GM18526 (cell line): ENCODE measurements around the gene HACD1.
A peak's percentile ranks its signal among the peaks of the same experiment; 100 is the strongest.

Source experiments
- POLR2A ChIP-seq: IDR thresholded peaks from 3 replicates; pipeline ENCODE4 v1.6.1; 2011; ENCODE audit not compliant: insufficient read length; ENCODE audit errors: extremely low read depth

The HACD1 gene, protein sequence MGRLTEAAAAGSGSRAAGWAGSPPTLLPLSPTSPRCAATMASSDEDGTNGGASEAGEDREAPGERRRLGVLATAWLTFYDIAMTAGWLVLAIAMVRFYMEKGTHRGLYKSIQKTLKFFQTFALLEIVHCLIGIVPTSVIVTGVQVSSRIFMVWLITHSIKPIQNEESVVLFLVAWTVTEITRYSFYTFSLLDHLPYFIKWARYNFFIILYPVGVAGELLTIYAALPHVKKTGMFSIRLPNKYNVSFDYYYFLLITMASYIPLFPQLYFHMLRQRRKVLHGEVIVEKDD

DNA sequence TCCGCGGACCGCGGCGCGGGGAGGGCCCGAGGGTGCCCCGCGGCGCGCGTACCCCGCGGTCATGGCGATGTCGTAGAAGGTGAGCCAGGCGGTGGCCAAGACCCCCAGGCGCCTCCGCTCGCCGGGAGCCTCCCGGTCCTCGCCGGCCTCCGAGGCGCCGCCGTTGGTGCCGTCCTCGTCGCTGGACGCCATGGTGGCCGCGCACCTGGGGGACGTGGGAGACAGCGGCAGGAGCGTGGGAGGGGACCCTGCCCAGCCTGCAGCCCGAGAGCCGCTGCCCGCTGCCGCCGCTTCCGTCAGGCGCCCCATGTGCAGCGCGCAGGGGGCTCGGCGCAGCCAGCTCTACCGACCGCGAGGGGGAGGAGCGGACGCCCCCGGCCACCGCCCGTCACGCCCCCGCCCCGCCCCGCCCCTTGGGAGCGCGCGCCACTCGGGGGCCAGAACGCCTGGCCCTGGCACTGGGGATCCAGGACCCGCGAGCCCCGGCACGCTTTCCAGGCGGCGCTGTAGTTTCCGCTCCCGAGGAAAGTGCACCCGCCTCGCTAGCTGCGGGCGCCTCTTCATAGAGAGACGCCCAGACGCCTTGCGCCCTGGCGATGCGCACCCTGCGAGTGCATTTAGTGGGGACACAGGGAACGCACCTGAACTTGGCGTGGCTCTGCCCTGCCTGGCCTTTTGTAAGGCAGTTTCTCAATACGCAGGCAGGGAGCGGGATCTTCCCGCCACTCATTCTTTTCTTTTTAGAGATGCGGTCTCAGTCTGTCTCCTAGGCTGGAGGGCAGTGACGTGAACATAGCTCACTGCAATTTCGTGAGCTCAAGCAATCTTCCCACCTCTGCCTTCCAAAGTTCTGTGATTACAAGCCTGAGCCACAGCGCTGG lies at the start of gene HACD1:
Gene HACD1, minus strand, starts transcription at position 344 of the 881 bp plus-strand sequence. Its CDS starts 35 bp downstream, at position 309.
- peak; percentile 32 for TF ChIP-seq POLR2A

DNA sequence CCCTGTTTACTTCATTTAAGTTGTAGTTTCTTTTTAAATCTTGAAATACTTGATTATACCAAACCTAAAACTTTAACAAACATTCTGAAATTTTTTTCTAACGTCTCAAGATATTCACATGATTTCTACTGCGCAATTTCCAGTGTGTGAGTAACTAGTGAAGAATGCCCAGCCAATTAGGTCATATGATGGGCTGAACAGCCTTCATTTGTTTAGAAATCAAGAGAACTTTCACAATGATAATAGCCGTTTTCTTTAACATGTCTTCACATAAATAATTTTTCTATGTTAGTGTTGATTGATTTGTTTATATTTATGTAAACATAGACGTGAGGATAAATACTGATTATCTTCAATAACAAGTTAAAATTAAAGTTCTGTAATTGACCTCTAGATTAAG lies 48.6 kb upstream of the HACD1 start:
- TF ChIP-seq POLR2A, result no peak

DNA sequence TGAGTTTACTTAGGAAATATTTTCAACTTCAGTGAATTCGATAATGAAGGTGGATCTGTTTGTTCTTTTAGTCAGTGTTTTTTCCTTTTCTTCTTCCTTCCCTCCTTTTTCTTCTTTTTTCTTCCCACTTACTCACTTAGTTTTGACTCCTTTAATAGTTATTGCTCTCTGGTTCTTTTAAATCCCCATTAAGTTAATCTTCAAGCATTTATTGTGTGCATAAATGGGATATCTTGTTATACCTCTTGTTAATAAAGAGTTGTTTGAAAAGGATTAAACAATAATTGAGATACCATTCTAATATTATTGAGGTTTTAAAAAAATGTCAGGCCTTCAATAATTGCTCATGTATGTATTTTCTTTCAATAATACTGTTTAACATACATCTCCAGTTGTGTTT lies 46.3 kb upstream of the HACD1 start:
- no peak for TF ChIP-seq POLR2A

DNA sequence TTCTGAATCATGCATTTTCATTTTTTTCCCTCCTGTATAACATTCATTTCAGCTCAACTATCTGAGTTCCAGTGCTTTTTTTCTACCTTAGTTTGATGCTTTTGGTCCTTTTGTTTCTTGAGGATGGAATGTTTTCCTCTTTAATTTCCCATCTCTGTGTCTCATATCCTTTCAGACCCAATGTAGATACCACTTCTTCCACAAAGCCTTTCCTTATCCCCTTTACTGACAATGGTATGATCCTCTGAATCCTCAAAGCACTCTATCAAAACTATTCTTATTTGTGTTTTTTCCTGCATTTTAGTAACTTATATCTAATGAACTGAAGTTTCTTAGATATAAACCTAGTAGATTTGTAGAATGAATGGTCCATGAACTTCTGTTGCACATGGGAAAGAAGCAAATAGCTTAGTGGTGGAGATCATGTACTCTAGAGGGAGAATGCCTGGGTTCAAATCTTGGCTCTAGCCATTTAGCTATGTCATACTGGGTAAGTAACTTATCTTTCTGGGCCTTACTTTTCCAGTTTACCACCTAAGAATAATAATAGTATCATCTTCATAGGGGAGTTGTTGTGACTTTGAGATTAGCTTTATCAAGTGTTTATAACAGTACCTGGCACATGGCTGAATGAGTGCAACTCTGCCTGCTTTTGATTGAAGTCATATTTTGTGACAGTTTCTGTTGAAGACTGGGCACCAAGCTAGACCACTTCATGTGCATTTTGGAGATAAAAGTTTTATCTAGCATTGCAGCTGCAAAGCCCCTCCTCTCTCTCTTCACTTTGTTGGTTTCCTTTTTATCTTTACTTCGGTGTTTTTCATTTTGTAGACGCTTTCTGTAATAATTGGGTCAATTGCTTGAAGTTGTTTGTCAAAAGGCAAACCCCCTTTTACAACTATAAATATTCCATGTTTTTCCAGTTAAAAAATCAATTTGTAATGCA lies 45.3 kb upstream of the HACD1 start:
- no peak for TF ChIP-seq POLR2A

DNA sequence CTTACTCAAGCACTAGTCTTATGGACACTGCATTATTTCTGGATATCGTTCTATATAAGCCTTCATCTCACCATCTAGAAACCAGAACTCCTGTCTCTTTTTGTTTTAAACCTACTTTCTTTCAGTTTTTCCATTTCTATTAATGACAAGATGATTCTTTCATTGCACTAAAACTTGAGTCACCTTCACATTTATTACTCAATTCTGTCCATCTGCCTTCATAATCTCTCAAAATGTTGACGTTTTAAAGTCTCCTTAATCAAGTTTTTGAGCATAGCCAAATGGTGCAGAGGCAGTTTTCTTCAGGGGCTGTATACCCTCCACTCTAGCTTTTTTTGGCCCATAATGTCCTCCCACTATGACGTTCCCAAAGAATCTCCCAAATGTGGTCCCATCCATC lies 44.3 kb upstream of the HACD1 start:
- no peak for TF ChIP-seq POLR2A

DNA sequence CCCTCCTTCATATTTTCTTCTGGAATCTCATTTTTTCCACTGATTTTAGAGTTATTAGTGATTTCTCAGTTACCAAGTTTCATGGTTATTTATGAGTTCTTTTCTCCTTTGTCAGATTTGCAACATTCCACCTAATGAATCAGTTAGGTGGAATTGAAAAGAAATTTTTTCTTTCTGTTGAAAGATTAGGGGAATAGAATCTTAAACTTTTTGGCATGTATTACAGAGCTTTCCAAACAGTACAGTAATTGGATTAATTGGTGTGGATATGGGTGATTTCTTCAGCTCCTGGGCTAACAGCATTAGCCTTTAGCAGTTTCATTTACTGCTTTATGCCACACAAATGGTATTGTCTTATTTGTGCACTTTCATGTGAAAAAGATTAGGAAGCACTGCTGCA lies 43.7 kb upstream of the HACD1 start:
- TF ChIP-seq POLR2A, result no peak

DNA sequence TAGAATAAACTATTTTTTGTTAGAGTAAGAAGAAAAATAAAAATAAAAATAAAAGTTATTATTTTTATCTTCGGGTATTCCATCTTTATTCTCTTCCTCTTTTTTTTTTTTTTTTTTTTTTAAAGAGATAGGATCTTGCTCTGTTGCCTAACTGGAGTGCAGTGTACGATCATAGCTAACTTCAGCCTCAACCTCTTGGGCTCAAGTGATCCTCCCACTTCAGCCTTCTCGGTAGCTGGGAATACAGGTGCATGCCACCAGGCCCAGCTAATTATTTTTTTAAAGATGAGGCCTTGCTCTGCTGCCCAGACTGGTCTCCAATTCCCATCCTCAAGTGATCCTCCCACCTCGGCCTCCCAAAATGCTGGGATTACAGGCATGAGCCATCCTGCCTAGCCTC lies 42.2 kb upstream of the HACD1 start:
- TF ChIP-seq POLR2A, result no peak

DNA sequence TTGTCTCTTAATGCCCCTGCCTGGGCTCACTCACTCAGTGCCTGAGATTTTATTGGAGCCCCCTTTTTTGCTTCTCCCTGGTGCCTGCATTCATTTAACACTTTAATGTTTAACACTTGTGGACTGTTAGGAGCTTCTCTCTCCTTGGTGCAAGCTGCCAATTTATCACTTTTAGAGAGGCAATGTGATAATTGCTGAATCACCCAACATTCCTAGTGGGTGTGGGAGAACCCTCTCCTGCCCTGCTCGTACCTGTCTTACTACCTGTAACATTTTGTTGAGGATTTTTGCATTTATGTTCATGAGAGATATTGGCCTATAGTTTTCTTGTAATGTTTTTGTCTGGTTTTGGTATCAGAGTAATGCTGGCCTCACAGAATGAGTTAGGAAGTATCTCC lies 39.9 kb upstream of the HACD1 start:
- no peak for TF ChIP-seq POLR2A

DNA sequence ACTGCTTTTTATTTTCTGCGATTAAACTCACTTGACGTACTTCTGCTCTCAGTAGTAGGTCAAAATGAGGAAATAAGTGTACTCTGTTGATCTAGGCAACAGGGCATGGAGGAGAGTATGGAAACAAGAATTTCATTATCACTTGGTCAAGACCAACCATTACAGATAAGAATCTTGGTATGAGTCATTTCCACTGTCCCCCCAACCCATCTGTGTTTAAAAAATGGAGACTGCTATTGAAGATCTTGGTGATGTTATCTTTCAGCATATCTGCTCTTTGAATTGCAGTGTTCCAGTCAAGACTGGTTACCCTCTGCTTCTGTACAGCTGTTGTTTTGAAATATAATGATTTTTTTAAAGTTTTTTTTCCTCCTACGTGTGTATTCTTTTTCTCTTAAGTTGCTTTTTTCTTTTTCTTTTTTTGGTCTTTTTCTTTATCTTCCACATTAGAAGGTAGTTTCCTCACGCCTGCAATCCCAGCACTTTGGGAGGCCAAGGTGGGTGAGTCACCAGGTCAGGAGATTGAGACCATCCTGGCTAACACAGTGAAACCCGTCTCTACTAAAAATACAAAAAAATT lies 38.5 kb upstream of the HACD1 start:
- TF ChIP-seq POLR2A, result no peak

DNA sequence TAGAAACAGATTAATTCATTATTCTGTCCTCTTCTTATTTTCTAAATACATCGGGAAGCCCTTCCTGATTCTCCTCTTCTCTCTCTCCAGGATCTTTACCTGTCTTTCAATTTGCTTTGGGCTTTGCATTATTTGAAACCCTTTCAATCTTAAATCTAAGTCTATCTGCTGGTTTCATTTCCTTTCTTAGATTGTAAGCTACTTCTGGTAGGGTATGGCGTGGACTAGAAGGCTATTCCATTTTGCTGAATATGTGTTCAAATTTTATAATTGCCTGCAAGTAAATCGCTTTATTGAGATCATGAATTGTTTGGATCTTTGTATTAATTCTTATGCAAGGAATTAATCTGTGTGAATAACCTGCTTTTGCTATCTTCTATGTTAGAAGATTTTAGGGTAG lies 37.8 kb upstream of the HACD1 start:
- no peak for TF ChIP-seq POLR2A

DNA sequence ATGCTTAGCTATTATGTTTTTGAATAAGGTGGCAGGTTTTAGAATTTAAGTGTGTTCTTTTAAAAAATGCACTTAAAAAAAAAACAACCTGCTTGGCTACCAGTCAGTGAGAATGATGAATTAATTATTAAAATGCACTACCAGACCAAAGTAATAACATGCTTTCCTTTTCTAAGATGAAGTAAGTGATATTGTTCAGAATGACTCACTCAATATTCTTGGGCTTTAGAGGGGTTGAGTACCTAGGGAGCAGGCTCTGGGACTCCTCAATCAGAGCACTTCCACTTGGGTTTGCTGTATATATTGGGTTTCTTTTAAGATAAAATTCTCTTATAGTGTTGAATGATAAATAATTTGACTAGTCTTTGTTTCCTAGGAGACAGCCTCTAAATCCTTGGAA lies 35.4 kb upstream of the HACD1 start:
- no peak for TF ChIP-seq POLR2A

DNA sequence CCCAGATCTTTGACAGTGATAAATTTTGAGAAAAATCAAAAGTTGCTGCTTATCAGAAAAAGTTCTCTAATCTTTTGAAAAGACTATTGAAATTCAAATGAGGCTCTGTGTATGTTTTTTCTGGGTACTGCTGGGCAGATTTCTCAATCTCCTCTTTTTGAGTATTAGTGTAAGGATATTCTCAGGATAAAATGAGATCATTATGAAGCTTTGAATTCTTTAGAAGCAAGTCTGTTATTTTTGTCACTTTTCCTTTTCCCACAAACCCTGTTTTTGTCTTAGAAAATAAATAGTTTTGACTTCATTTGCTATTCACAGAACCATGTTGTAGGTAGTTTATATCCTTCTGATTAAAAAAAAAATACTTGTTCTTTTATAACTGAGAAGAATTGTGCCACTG lies 34.7 kb upstream of the HACD1 start:
- no peak for TF ChIP-seq POLR2A

DNA sequence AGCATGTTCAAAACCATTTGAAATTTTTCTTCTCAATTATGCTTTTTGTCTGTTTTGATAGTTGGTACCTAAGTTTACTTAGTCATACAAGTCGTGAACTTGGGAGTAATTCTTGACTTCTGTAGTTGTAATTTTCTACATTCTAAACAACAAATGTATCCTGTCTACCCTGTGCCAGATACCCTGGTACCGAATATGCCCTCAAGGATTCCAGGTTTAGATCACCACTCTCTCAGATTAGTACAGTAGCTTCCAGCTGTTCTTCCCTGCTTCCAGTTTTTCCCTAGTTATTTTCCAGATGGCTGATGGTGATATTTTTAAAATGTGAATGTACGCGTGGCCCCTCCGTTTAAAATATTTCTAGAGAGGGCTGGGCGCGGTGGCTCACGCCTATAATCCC lies 33.2 kb upstream of the HACD1 start:
- TF ChIP-seq POLR2A, result no peak

DNA sequence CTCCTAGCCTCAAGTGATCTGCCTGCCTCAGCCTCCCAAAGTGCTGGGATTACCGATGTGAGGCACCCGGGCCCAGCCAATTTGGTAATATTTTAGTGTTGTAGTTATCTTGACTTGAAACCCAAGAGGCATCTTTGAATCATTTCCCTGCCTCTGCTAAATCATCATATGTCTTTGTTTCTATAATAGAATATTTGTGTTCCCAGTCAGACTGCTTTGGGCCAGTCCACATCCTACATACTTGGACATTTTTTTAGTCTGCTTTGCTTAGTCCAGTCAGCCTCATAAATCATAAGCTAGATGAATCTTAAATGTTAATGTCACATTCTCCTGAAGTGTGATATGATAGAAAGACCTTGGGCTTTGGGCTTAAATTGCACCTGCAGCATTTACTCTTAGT lies 32.7 kb upstream of the HACD1 start:
- TF ChIP-seq POLR2A, result no peak

DNA sequence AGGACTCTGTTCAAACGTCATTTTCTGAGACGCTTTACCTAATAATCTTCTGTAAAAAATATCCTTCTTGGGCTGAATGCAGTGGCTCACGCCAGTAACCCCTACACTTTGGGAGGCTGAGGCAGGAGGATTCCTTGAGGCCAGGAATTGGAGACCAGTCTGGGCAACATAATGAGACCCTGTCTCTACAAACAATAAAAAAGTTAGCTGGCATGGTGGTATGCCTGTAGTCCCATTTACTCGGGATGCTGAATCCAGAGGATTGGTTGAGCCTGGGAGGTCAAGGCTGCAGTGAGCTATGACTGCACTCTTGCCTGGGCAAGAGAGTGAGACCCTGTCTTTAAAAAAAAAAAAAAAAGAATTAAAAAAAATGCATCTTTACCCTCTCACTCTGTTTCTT lies 31.9 kb upstream of the HACD1 start:
- TF ChIP-seq POLR2A, result no peak
